ENCODE measurements around the gene FAAP100. TPM values are rescaled to one million over a fixed set of nuclear protein-coding genes. Genes with fewer than 3 reads are reported as not detected.

The FAAP100 gene
- total RNA-seq, 1 experiment from 2014 or later = 54.7 TPM

DNA sequence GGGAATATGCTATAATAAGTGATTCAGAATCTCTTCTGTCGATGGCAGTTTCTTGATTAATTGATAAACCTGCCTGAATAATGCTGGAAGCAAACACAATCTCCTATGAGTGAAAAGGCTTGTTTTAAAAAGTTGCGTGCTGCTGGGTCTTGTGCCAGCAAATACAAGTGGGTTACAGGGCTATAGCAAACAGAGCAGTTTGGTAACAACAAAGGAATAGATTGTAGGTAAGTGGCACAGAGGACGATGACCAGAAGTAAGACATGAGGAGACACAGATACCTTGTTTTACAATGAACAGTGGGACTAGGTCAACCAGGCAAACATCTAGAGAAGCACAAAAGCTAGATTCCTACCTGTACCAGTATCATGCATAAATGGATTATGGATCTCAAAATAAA lies 23.7 kb upstream of the FAAP100 start:
- no peaks in the 10 kb centered on the region for H3K4me1 Mint-ChIP-seq
- DNase-seq (ENCODE audit: low spot score) (no peak), ATAC-seq (no peak)
- H3K4me3 Mint-ChIP-seq = no peak overlapping the region
- no peak overlapping the region for H3K27ac Mint-ChIP-seq
- CTCF ChIA-PET = no interaction called here
- no peaks in the 10 kb centered on the region for H3K27me3 Mint-ChIP-seq (ENCODE audit: low read depth)
- H3K9me3 Mint-ChIP-seq = no peaks in the 10 kb centered on the region
- POLR2A ChIA-PET = no interaction called here
- TF ChIP-seq KAT7 (CRISPR knock-in tag; IDR thresholded peaks at IDR 0.05; ENCODE audit: borderline replicate concordance) (no peak), ELF4 (CRISPR knock-in tag; IDR thresholded peaks at IDR 0.05; ENCODE audit: low read depth) (no peak), ETV6 (CRISPR knock-in tag; IDR thresholded peaks at IDR 0.05) (no peak), GABPB1 (CRISPR knock-in tag; IDR thresholded peaks at IDR 0.05) (no peak), NR2C2 (CRISPR knock-in tag; IDR thresholded peaks at IDR 0.05) (no peak), ESRRA (CRISPR knock-in tag; IDR thresholded peaks at IDR 0.05; ENCODE audit: borderline replicate concordance) (no peak), TEAD1 (CRISPR knock-in tag; IDR thresholded peaks at IDR 0.05) (no peak), RELA (CRISPR knock-in tag; IDR thresholded peaks at IDR 0.05; ENCODE audit: borderline replicate concordance) (no peak)
- TF ChIP-seq, protein P1, sequence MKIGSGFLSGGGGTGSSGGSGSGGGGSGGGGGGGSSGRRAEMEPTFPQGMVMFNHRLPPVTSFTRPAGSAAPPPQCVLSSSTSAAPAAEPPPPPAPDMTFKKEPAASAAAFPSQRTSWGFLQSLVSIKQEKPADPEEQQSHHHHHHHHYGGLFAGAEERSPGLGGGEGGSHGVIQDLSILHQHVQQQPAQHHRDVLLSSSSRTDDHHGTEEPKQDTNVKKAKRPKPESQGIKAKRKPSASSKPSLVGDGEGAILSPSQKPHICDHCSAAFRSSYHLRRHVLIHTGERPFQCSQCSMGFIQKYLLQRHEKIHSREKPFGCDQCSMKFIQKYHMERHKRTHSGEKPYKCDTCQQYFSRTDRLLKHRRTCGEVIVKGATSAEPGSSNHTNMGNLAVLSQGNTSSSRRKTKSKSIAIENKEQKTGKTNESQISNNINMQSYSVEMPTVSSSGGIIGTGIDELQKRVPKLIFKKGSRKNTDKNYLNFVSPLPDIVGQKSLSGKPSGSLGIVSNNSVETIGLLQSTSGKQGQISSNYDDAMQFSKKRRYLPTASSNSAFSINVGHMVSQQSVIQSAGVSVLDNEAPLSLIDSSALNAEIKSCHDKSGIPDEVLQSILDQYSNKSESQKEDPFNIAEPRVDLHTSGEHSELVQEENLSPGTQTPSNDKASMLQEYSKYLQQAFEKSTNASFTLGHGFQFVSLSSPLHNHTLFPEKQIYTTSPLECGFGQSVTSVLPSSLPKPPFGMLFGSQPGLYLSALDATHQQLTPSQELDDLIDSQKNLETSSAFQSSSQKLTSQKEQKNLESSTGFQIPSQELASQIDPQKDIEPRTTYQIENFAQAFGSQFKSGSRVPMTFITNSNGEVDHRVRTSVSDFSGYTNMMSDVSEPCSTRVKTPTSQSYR (CRISPR knock-in tag; IDR thresholded peaks at IDR 0.05) = no peak
- TF ChIP-seq, protein P2, sequence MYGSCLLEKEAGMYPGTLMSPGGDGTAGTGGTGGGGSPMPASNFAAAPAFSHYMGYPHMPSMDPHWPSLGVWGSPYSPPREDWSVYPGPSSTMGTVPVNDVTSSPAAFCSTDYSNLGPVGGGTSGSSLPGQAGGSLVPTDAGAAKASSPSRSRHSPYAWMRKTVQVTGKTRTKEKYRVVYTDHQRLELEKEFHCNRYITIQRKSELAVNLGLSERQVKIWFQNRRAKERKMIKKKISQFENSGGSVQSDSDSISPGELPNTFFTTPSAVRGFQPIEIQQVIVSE (CRISPR knock-in tag; IDR thresholded peaks at IDR 0.05; ENCODE audit: borderline replicate concordance) = no peak
- TF ChIP-seq, protein P3, sequence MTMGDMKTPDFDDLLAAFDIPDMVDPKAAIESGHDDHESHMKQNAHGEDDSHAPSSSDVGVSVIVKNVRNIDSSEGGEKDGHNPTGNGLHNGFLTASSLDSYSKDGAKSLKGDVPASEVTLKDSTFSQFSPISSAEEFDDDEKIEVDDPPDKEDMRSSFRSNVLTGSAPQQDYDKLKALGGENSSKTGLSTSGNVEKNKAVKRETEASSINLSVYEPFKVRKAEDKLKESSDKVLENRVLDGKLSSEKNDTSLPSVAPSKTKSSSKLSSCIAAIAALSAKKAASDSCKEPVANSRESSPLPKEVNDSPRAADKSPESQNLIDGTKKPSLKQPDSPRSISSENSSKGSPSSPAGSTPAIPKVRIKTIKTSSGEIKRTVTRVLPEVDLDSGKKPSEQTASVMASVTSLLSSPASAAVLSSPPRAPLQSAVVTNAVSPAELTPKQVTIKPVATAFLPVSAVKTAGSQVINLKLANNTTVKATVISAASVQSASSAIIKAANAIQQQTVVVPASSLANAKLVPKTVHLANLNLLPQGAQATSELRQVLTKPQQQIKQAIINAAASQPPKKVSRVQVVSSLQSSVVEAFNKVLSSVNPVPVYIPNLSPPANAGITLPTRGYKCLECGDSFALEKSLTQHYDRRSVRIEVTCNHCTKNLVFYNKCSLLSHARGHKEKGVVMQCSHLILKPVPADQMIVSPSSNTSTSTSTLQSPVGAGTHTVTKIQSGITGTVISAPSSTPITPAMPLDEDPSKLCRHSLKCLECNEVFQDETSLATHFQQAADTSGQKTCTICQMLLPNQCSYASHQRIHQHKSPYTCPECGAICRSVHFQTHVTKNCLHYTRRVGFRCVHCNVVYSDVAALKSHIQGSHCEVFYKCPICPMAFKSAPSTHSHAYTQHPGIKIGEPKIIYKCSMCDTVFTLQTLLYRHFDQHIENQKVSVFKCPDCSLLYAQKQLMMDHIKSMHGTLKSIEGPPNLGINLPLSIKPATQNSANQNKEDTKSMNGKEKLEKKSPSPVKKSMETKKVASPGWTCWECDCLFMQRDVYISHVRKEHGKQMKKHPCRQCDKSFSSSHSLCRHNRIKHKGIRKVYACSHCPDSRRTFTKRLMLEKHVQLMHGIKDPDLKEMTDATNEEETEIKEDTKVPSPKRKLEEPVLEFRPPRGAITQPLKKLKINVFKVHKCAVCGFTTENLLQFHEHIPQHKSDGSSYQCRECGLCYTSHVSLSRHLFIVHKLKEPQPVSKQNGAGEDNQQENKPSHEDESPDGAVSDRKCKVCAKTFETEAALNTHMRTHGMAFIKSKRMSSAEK (CRISPR knock-in tag; IDR thresholded peaks at IDR 0.05; ENCODE audit: borderline replicate concordance) = no peak
- TF ChIP-seq, protein P4, sequence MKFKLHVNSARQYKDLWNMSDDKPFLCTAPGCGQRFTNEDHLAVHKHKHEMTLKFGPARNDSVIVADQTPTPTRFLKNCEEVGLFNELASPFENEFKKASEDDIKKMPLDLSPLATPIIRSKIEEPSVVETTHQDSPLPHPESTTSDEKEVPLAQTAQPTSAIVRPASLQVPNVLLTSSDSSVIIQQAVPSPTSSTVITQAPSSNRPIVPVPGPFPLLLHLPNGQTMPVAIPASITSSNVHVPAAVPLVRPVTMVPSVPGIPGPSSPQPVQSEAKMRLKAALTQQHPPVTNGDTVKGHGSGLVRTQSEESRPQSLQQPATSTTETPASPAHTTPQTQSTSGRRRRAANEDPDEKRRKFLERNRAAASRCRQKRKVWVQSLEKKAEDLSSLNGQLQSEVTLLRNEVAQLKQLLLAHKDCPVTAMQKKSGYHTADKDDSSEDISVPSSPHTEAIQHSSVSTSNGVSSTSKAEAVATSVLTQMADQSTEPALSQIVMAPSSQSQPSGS (CRISPR knock-in tag; IDR thresholded peaks at IDR 0.05; ENCODE audit: borderline replicate concordance, low read depth) = no peak
- TF ChIP-seq, protein P5, sequence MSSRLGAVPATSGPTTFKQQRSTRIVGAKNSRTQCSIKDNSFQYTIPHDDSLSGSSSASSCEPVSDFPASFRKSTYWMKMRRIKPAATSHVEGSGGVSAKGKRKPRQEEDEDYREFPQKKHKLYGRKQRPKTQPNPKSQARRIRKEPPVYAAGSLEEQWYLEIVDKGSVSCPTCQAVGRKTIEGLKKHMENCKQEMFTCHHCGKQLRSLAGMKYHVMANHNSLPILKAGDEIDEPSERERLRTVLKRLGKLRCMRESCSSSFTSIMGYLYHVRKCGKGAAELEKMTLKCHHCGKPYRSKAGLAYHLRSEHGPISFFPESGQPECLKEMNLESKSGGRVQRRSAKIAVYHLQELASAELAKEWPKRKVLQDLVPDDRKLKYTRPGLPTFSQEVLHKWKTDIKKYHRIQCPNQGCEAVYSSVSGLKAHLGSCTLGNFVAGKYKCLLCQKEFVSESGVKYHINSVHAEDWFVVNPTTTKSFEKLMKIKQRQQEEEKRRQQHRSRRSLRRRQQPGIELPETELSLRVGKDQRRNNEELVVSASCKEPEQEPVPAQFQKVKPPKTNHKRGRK (CRISPR knock-in tag; IDR thresholded peaks at IDR 0.05; ENCODE audit: borderline replicate concordance) = no peak
- TF ChIP-seq, protein P6, sequence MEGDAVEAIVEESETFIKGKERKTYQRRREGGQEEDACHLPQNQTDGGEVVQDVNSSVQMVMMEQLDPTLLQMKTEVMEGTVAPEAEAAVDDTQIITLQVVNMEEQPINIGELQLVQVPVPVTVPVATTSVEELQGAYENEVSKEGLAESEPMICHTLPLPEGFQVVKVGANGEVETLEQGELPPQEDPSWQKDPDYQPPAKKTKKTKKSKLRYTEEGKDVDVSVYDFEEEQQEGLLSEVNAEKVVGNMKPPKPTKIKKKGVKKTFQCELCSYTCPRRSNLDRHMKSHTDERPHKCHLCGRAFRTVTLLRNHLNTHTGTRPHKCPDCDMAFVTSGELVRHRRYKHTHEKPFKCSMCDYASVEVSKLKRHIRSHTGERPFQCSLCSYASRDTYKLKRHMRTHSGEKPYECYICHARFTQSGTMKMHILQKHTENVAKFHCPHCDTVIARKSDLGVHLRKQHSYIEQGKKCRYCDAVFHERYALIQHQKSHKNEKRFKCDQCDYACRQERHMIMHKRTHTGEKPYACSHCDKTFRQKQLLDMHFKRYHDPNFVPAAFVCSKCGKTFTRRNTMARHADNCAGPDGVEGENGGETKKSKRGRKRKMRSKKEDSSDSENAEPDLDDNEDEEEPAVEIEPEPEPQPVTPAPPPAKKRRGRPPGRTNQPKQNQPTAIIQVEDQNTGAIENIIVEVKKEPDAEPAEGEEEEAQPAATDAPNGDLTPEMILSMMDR (IDR thresholded peaks at IDR 0.05) = no peak
- TF ChIP-seq, protein P7, sequence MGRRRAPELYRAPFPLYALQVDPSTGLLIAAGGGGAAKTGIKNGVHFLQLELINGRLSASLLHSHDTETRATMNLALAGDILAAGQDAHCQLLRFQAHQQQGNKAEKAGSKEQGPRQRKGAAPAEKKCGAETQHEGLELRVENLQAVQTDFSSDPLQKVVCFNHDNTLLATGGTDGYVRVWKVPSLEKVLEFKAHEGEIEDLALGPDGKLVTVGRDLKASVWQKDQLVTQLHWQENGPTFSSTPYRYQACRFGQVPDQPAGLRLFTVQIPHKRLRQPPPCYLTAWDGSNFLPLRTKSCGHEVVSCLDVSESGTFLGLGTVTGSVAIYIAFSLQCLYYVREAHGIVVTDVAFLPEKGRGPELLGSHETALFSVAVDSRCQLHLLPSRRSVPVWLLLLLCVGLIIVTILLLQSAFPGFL (CRISPR knock-in tag; IDR thresholded peaks at IDR 0.05; ENCODE audit: borderline replicate concordance) = no peak
- TF ChIP-seq, protein P8, sequence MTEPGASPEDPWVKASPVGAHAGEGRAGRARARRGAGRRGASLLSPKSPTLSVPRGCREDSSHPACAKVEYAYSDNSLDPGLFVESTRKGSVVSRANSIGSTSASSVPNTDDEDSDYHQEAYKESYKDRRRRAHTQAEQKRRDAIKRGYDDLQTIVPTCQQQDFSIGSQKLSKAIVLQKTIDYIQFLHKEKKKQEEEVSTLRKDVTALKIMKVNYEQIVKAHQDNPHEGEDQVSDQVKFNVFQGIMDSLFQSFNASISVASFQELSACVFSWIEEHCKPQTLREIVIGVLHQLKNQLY (CRISPR knock-in tag; IDR thresholded peaks at IDR 0.05) = no peak
- peaks cover 34% of the 10 kb centered on the region for H3K36me3 Mint-ChIP-seq
